ENCODE measurements around the gene PRRG2. TPM values are rescaled to one million over a fixed set of nuclear protein-coding genes. Genes with fewer than 3 reads are reported as not detected.

PRRG2 gene
- total and polyA plus RNA-seq, 9 of the 15 experiments (the other 6 are each of a cell fraction or from before 2014, with no cell fraction given): 0.06 to 1.1 (median 0.33) TPM

DNA sequence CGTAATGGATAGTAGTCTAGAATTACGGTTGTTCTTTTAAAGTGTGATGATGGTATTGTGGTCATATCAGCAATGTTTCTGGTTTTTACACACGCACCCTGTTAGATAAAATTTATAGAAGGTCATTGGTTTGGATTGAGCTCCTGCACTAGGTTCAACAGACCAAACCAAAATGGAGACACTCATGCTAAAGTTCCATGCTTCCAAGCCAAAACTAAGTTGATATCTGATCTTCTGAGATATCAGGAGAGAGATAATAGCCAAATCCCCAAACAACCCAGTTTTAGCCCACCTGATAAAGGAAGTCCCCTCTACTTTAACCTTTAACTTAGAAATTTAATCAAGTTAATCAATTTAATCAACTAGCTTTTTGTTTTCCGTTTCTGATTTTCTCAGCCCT is 1.9 kb upstream of the PRRG2 start (continued):
- no peak for TF ChIP-seq NR4A1 (CRISPR knock-in tag; IDR thresholded peaks at IDR 0.05)
- peak; percentile 97 for TF ChIP-seq NR4A1 (tag; IDR thresholded peaks at IDR 0.05)
- no peak for TF ChIP-seq ZNF212 (CRISPR knock-in tag; IDR thresholded peaks at IDR 0.05)
- TF ChIP-seq ZC3H8 (IDR thresholded peaks at IDR 0.05): no peak
- no peak for TF ChIP-seq NCOA1 (IDR thresholded peaks at IDR 0.05; ENCODE audit: low read depth)
- TF ChIP-seq KLF16 (IDR thresholded peaks at IDR 0.05): no peak
- TF ChIP-seq GTF2A2 (tag; IDR thresholded peaks at IDR 0.05): peak; percentile 84
- no peak for TF ChIP-seq NCOA2 (IDR thresholded peaks at IDR 0.05; ENCODE audit: partially characterized antibody in 2 of 2)
- TF ChIP-seq SMARCC2 (IDR thresholded peaks at IDR 0.05; ENCODE audit: low read depth): no peak
- TF ChIP-seq, protein P1, sequence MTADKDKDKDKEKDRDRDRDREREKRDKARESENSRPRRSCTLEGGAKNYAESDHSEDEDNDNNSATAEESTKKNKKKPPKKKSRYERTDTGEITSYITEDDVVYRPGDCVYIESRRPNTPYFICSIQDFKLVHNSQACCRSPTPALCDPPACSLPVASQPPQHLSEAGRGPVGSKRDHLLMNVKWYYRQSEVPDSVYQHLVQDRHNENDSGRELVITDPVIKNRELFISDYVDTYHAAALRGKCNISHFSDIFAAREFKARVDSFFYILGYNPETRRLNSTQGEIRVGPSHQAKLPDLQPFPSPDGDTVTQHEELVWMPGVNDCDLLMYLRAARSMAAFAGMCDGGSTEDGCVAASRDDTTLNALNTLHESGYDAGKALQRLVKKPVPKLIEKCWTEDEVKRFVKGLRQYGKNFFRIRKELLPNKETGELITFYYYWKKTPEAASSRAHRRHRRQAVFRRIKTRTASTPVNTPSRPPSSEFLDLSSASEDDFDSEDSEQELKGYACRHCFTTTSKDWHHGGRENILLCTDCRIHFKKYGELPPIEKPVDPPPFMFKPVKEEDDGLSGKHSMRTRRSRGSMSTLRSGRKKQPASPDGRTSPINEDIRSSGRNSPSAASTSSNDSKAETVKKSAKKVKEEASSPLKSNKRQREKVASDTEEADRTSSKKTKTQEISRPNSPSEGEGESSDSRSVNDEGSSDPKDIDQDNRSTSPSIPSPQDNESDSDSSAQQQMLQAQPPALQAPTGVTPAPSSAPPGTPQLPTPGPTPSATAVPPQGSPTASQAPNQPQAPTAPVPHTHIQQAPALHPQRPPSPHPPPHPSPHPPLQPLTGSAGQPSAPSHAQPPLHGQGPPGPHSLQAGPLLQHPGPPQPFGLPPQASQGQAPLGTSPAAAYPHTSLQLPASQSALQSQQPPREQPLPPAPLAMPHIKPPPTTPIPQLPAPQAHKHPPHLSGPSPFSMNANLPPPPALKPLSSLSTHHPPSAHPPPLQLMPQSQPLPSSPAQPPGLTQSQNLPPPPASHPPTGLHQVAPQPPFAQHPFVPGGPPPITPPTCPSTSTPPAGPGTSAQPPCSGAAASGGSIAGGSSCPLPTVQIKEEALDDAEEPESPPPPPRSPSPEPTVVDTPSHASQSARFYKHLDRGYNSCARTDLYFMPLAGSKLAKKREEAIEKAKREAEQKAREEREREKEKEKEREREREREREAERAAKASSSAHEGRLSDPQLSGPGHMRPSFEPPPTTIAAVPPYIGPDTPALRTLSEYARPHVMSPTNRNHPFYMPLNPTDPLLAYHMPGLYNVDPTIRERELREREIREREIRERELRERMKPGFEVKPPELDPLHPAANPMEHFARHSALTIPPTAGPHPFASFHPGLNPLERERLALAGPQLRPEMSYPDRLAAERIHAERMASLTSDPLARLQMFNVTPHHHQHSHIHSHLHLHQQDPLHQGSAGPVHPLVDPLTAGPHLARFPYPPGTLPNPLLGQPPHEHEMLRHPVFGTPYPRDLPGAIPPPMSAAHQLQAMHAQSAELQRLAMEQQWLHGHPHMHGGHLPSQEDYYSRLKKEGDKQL (CRISPR knock-in tag; IDR thresholded peaks at IDR 0.05; ENCODE audit: borderline replicate concordance): no peak
- no peak for TF ChIP-seq DNMT1 (IDR thresholded peaks at IDR 0.05)
- TF ChIP-seq RBBP5 (IDR thresholded peaks at IDR 0.05; ENCODE audit: borderline replicate concordance, insufficient read depth, low read length, poor library complexity, severe bottlenecking): no peak
- no peak for TF ChIP-seq ZNF133 (CRISPR knock-in tag; IDR thresholded peaks at IDR 0.05)
- TF ChIP-seq, protein P2, sequence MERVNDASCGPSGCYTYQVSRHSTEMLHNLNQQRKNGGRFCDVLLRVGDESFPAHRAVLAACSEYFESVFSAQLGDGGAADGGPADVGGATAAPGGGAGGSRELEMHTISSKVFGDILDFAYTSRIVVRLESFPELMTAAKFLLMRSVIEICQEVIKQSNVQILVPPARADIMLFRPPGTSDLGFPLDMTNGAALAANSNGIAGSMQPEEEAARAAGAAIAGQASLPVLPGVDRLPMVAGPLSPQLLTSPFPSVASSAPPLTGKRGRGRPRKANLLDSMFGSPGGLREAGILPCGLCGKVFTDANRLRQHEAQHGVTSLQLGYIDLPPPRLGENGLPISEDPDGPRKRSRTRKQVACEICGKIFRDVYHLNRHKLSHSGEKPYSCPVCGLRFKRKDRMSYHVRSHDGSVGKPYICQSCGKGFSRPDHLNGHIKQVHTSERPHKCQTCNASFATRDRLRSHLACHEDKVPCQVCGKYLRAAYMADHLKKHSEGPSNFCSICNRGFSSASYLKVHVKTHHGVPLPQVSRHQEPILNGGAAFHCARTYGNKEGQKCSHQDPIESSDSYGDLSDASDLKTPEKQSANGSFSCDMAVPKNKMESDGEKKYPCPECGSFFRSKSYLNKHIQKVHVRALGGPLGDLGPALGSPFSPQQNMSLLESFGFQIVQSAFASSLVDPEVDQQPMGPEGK (CRISPR knock-in tag; IDR thresholded peaks at IDR 0.05; ENCODE audit: borderline replicate concordance): no peak
- TF ChIP-seq ZNF253 (CRISPR knock-in tag; conservative IDR thresholded peaks at IDR 0.05): no peak
- peak; percentile 90 for TF ChIP-seq ZNF41 (CRISPR knock-in tag; conservative IDR thresholded peaks at IDR 0.05)
- TF ChIP-seq ZNF77 (CRISPR knock-in tag; IDR thresholded peaks at IDR 0.05): no peak
- TF ChIP-seq, protein P3, sequence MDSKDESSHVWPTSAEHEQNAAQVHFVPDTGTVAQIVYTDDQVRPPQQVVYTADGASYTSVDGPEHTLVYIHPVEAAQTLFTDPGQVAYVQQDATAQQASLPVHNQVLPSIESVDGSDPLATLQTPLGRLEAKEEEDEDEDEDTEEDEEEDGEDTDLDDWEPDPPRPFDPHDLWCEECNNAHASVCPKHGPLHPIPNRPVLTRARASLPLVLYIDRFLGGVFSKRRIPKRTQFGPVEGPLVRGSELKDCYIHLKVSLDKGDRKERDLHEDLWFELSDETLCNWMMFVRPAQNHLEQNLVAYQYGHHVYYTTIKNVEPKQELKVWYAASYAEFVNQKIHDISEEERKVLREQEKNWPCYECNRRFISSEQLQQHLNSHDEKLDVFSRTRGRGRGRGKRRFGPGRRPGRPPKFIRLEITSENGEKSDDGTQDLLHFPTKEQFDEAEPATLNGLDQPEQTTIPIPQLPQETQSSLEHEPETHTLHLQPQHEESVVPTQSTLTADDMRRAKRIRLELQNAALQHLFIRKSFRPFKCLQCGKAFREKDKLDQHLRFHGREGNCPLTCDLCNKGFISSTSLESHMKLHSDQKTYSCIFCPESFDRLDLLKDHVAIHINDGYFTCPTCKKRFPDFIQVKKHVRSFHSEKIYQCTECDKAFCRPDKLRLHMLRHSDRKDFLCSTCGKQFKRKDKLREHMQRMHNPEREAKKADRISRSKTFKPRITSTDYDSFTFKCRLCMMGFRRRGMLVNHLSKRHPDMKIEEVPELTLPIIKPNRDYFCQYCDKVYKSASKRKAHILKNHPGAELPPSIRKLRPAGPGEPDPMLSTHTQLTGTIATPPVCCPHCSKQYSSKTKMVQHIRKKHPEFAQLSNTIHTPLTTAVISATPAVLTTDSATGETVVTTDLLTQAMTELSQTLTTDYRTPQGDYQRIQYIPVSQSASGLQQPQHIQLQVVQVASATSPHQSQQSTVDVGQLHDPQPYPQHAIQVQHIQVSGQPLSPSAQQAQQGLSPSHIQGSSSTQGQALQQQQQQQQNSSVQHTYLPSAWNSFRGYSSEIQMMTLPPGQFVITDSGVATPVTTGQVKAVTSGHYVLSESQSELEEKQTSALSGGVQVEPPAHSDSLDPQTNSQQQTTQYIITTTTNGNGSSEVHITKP (IDR thresholded peaks at IDR 0.05; ENCODE audit: partially characterized antibody): no peak
